Pancreas (tissue), 10 donors: ENCODE data around the gene BMPR1B. TPM values are rescaled to one million over a fixed set of nuclear protein-coding genes. Genes with fewer than 3 reads are reported as not detected.

Experiments
- ATAC-seq, 4 donors: fragments of 200-7000 bp; cut with Tn5 transposase; one replicate each; pipeline versions ENCODE4 v1.8.0 to v1.9.1; 2020; ENCODE audit warnings: mild to moderate bottlenecking in 4 of 4, moderate library complexity in 4 of 4
- DNase-seq, 6 donors: peaks; one replicate each; pipeline ENCODE4 v3.0.0-alpha.2; 2020
- FAIRE-seq: peaks from 2 replicates; lab custom pipeline; 2012; peaks lifted over from hg19 to GRCh38; lab: Jason Lieb, UNC
- H3K27ac ChIP-seq, 4 donors: fragments of 200-600 bp; sonication (generic); 1 replicate in 3 of 4; 2 replicates in 1 of 4; pipeline versions ENCODE4 v1.5.0 to v1.8.0; 2020
- H3K27me3 ChIP-seq, 4 donors: fragments of 200-600 bp; one replicate each; pipeline ENCODE4 v1.8.0; 2021
- H3K36me3 ChIP-seq, 3 donors: fragments of 200-600 bp; sonication (generic) in 1 of 3; one replicate each; pipeline versions ENCODE4 v1.5.0 to v1.8.0; 2020 to 2021
- H3K4me1 ChIP-seq, 3 donors: fragments of 200-600 bp; one replicate each; pipeline ENCODE4 v1.8.0; 2021
- H3K4me3 ChIP-seq, 4 donors: fragments of 200-600 bp; sonication (generic) in 2 of 4; one replicate each; pipeline versions ENCODE4 v1.5.0 to v1.8.0; 2020 to 2021
- H3K9me3 ChIP-seq, 4 donors: fragments of 200-600 bp; one replicate each; pipeline ENCODE4 v1.8.0; 2021
- CTCF ChIP-seq, 4 donors: fragments of 200-600 bp; sonication (generic) in 3 of 4; IDR thresholded peaks; one replicate each; pipeline versions ENCODE4 v1.5.0 to v1.8.0; 2021; ENCODE audit warnings: antibody characterized with exemption in 4 of 4
- WGBS, 2 donors: extraction: QIAGEN DNeasy Blood & Tissue Kit; methylation state at CpG; one replicate each; pipeline ENCODE4 v1.1.7; 2013; 5-methylcytosine and 5-hydroxymethylcytosine counted together
- intact Hi-C, 3 donors: fragments of 100-400 bp; cut with DNase I; formaldehyde crosslinking; loops; one replicate each; pipeline versions ENCODE4 v1.11.1 to v1.14.2; 2022
- polyA plus RNA-seq, 2 donors: library from polyadenylated mRNA; stranded (reverse); fragments of 200-250 nt; gene quantifications; one replicate each; pipeline ENCODE4 v1.2.3, GENCODE V29; 2013
- total RNA-seq, 6 donors: library from RNA; stranded (reverse); fragmentation: NEBNext Ultra II Directional in 4 of 6; extraction: Animal tissue kit (Norgen Biotek cat#: 25700) in 4 of 6; gene quantifications; one replicate each; pipeline versions ENCODE4 v1.2.1 to v1.2.4, GENCODE V29; 2021 to 2023
- donor health status: healthy with polysubstance abuse.
- donor health status: DM: no; HTN: no; CAD: no; lungs with moderate emphysema.
- donor health status: DM: no; HTN: no; CAD: no.
- donor health status: control.
- donor health status: control.
- donor health status: Bipolar disorder and iron deficiency.
- donor health status: DM: yes; HTN: yes; CAD: no.
- donor health status: DM: no; HTN: no; CAD: no.
- donor health status: DM: no; HTN: no; CAD: no.
- donor health status: DM: yes; HTN: yes; CAD: no.

Gene BMPR1B
- total and polyA plus RNA-seq, 8 donors, result 0.46 to 3.7 (median 1.6) TPM

DNA sequence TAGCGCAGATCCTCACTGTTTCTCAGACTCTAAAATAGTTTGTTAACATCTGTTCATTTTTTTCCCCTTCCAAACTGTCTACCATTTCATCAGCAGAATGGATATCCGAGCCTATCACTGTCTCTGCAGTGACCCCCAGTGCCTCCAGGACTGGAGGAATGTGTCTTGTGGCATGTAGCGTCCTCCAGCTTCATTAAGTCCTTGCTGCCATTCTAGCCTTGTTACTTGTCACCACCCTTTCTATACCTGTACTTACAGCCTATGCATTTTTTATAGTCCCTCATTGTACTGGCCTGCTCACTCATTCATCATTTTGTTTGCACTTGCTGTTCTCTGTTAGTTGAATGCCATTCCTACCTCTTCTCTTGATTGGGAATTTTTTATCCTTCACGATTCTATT, 179.1 kb downstream of the BMPR1B start:
- intact Hi-C loops, result no loop called here
- no peaks in the 10 kb centered on the region for H3K4me1 ChIP-seq
- no peak for DNase-seq
- FAIRE-seq, result no peak
- no peaks in the 10 kb centered on the region for H3K36me3 ChIP-seq
- ATAC-seq, result no peak
- H3K27me3 ChIP-seq, result no peaks in the 10 kb centered on the region
- H3K9me3 ChIP-seq, result no peaks in the 10 kb centered on the region
- 70 to 75% methylated on average over 4 of the region's 4 CpGs for WGBS, 2 donors
- TF ChIP-seq CTCF (IDR thresholded peaks at IDR 0.05), result no peak
- H3K27ac ChIP-seq, result no peak overlapping the region
- H3K4me3 ChIP-seq, result no peak overlapping the region

DNA sequence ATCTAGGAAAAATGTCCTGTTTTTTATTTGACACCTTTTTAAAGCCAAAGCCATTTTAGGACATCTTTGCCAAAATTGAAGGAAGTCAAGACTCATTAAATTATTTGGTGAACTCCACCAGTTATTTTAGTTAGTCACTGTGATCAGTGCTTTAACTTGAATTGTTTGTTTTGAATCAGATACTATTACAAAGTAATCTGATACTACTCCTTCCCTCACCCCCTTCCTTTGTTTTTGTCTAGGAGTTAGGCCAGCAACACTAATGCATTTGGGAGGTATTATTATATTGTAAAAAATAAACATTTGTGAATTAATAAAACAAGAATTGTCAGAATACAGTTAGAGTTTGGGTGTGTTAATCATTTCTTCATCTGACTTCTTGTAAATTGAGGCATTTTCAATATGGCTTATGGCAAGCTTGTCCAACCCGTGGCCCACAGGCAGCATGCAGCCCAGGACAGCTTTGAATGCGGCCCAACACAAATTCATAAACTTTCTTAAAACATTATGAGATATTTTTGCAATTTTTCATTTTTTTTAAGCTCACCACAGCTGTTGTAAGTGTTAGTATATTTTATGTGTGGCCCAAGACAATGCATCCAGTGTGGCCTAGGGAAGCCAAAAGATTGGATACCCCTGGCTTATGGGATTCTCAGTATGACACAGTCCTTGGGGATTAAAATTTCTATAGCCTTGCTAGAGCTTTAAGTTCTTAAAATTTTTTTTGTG, 182.2 kb downstream of the BMPR1B start:
- intact Hi-C loops, result no loop called here
- Histone ChIP-seq H3K4me3 (no peak overlapping the region), H3K36me3 (no peaks in the 10 kb centered on the region), H3K9me3 (no peaks in the 10 kb centered on the region), H3K27me3 (no peaks in the 10 kb centered on the region), H3K4me1 (no peaks in the 10 kb centered on the region), H3K27ac (no peak overlapping the region)
- FAIRE-seq (no peak), DNase-seq (no peak), ATAC-seq (no peak)
- 85 to 88% methylated on average over 2 of the region's 2 CpGs for WGBS, 2 donors
- no peak for TF ChIP-seq CTCF (IDR thresholded peaks at IDR 0.05)

DNA sequence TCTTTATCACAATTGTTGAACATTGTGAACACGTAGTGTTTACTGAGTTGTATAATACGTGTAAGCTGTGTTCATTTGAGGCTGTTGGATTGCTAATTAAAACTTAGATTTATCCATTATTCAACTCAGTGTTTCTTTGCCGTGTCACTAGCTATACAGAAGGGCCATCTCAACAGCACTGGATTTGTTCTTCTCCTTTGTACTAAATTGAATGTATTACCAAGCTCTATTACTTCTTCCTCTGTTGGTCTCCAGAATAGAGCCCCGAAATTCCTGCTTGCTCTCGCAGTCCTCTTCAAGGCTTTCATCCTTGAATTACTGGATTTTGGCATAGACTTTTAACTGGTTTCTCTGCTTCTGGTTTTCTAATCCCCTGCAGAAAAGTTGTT, 182.8 kb downstream of the BMPR1B start:
- intact Hi-C loops, result no loop called here
- no peaks in the 10 kb centered on the region for H3K9me3 ChIP-seq
- no peaks in the 10 kb centered on the region for H3K4me1 ChIP-seq
- 85 to 88% methylated on average over 5 of the region's 5 CpGs for WGBS, 2 donors
- H3K36me3 ChIP-seq, result no peaks in the 10 kb centered on the region
- no peak overlapping the region for H3K4me3 ChIP-seq
- FAIRE-seq, result no peak
- no peak for TF ChIP-seq CTCF (IDR thresholded peaks at IDR 0.05)
- H3K27ac ChIP-seq, result no peak overlapping the region
- no peak for DNase-seq
- no peak for ATAC-seq
- no peaks in the 10 kb centered on the region for H3K27me3 ChIP-seq

- Histone ChIP-seq H3K4me3 (no peak overlapping the region), H3K9me3 (no peaks in the 10 kb centered on the region), H3K36me3 (no peaks in the 10 kb centered on the region), H3K27me3 (no peaks in the 10 kb centered on the region), H3K4me1 (no peaks in the 10 kb centered on the region), H3K27ac (no peak overlapping the region)
- no peak for FAIRE-seq
- no peak for TF ChIP-seq CTCF (IDR thresholded peaks at IDR 0.05)
- no peak for DNase-seq
- 59 to 63% methylated on average over 3 of the region's 3 CpGs for WGBS, 2 donors
- ATAC-seq, result no peak
- intact Hi-C loops, result no loop called here
Observed at GRCh38 chr4:94941706-94942105, 184.0 kb downstream of the BMPR1B start.

- 78 to 87% methylated on average over 2 of the region's 2 CpGs for WGBS, 2 donors
- no peak for DNase-seq
- ATAC-seq, result no peak
- H3K4me3 ChIP-seq, result no peak overlapping the region
- no peak for TF ChIP-seq CTCF (IDR thresholded peaks at IDR 0.05)
- no peak for FAIRE-seq
- H3K27ac ChIP-seq, result no peak overlapping the region
- intact Hi-C loops, result no loop called here
- H3K36me3 ChIP-seq, result no peaks in the 10 kb centered on the region
- H3K27me3 ChIP-seq, result no peaks in the 10 kb centered on the region
- no peaks in the 10 kb centered on the region for H3K4me1 ChIP-seq
- no peaks in the 10 kb centered on the region for H3K9me3 ChIP-seq
Observed at GRCh38 chr4:94944726-94945125, 187.0 kb downstream of the BMPR1B start.
